Fibroblast of villous mesenchyme (primary cell): ENCODE results near the gene MRPL18. TPM values are rescaled to one million over a fixed set of nuclear protein-coding genes. Genes with fewer than 3 reads are reported as not detected.

Experiments used
- DNase-seq: peaks from one replicate; pipeline ENCODE4 v3.0.0-alpha.2; 2010; ENCODE audit warnings: low read depth
- H3K4me3 ChIP-seq: 2 replicates; pipeline ENCODE4 v1.5.1; 2011; ENCODE audit warnings: low read depth, mild to moderate bottlenecking, low read length
- total RNA-seq: library from RNA; depleted of rRNA; stranded (reverse); fragments of >200 nt; gene quantifications from 2 replicates; pipeline ENCODE4 v1.2.3, GENCODE V29; 2012
- TF ChIP-seq, protein P1 (sequence below): IDR thresholded peaks from 2 replicates; pipeline ENCODE4 v1.5.1; 2012; ENCODE audit warnings: low read depth, mild to moderate bottlenecking, low read length; ENCODE audit not compliant: insufficient read depth

MRPL18 gene
- total RNA-seq, 1 donor: 107 TPM

DNA sequence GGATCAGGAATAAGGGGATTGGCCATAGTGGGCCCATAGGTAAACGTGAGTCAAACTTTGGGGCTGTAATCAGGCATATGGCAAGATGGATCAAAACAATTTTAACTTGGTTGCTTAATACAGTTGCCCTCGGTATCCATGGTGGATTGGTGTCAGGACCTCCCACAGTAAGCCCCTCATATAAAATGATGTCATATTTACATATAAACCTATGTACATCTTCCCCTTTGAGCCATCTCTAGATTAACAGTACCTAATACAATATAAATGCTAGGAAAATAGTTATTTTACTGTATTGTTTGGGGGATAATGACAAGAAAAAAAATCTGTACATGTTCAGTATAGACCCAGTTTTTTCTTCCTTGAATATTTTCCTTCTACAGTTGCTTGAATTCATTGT lies 35.9 kb upstream of the MRPL18 start:
- H3K4me3 ChIP-seq: no peak overlapping the region
- no peak for DNase-seq
- TF ChIP-seq, protein P1, sequence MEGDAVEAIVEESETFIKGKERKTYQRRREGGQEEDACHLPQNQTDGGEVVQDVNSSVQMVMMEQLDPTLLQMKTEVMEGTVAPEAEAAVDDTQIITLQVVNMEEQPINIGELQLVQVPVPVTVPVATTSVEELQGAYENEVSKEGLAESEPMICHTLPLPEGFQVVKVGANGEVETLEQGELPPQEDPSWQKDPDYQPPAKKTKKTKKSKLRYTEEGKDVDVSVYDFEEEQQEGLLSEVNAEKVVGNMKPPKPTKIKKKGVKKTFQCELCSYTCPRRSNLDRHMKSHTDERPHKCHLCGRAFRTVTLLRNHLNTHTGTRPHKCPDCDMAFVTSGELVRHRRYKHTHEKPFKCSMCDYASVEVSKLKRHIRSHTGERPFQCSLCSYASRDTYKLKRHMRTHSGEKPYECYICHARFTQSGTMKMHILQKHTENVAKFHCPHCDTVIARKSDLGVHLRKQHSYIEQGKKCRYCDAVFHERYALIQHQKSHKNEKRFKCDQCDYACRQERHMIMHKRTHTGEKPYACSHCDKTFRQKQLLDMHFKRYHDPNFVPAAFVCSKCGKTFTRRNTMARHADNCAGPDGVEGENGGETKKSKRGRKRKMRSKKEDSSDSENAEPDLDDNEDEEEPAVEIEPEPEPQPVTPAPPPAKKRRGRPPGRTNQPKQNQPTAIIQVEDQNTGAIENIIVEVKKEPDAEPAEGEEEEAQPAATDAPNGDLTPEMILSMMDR: no peak

DNA sequence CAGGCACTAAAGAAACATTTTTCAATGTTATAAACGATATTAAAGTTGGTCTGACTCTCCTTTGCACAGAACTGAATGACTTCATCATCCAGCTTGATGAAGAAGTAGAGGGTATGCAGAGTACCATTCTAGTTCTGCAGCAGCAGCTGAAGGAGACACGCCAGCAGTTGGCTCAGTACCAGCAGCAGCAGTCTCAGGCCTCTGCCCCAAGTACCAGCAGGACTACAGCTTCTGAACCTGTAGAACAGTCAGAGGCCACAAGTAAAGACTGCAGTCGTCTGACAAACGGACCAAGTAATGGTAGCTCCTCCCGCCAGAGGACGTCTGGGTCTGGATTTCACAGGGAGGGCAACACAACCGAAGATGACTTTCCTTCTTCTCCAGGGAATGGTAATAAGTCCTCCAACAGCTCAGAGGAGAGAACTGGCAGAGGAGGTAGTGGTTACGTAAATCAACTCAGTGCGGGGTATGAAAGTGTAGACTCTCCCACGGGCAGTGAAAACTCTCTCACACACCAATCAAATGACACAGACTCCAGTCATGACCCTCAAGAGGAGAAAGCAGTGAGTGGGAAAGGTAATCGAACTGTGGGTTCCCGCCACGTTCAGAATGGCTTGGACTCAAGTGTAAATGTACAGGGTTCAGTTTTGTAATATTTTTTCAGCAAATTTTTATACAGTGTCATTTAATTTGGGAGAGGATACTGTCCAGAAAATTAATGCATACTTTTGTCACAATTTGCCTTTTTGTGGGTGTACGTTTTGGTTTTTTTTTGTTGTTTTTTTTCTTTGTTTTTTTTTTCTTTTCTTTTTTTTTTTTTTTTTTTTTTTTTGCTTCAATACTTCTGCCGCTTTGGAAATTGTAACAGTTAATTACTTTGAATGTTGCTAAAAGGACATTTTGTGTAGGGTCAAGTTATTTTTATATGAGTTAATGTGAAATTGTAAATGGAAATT lies 35.0 kb upstream of the MRPL18 start:
- no peak for DNase-seq

DNA sequence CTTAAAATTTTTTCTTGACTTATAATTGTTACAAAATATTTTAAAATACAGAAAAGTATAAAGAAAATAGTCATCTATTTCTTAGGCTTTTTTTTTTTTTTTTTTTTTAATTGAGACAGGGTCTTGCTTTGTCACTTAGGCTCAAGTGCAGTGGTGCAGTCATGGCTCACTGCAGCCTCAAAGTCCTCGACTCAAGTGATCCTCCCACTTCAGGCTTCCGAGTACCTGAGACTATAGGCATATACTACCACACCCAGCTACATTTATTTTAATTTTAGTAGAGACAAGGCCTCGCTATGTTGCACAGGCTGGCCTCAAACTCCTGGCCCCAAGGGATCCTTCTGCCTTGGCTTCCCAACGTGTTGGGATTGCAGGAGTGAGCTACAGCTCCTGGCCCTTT lies 33.8 kb upstream of the MRPL18 start:
- H3K4me3 ChIP-seq: no peak overlapping the region
- no peak for DNase-seq
- TF ChIP-seq, protein P1: no peak

More for the DNA sequence above, 35.0 kb upstream of the MRPL18 start:
- TF ChIP-seq, protein P1: no peak
- H3K4me3 ChIP-seq: no peak overlapping the region

DNA sequence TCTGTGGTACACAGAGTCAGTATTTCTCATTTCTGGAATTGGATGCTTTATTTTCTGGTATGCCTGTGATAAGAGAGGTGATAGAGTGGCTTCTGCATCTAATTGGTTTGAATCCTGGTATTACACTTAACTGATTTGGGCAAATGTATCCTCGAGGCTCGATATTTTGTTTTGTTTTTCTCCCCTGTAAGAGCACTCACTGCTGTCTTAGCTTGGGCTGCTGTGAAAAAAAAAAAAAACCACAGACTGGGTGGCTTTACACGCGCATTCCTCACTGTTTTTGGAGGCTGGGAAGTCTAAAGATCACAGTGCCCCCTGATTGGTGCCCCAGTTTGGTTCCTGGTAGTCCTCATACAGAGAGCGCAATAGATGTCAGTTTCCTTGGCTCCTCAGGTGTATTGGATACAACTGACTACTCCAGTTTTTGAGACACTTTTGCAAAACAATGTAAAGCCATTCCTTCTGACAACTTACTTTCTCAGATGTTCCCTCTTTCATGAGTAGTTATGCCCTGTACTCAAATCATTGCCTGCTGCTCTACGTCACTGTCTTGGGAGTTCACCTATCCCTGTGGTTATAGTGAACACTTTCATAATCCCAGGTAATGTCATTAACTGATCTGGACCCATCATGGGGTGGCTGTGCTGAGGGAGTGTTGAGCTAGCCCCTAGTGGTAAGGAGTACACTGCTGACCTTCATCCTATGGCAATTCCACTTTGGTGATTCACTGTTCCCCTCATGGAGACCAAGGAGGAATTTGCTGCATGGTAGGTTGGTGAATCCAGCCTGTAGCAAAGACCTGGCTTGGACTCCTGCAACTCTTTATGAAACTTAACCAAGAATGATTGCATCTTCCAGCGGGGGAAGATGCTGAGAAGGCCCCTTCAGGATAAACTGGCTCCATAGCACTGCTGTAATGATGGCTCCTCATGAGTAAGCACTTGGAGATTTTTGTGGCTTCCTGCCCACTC lies 32.0 kb upstream of the MRPL18 start:
- DNase-seq: no peak
- H3K4me3 ChIP-seq: no peak overlapping the region
- TF ChIP-seq, protein P1: peak; percentile 22

DNA sequence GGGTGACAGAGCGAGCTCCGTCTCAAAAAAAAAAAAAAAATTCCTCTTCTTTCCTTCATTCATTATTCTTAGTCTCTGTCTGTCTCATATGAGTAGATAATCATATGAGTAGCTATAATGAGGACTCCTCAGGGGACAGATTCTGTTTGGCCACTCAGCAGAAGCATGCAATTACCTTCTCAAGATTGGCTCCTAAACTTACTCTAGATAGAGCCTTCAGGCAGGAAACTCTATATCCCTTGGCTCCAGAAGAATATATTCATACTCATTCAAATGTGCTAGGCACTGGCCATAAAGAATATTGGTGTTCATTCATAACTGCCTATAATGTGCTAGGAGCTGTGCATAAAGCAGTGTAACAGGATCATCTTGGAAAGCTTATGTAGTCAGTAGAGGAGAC lies 30.6 kb upstream of the MRPL18 start:
- DNase-seq: no peak
- no peak overlapping the region for H3K4me3 ChIP-seq
- TF ChIP-seq, protein P1: no peak

DNA sequence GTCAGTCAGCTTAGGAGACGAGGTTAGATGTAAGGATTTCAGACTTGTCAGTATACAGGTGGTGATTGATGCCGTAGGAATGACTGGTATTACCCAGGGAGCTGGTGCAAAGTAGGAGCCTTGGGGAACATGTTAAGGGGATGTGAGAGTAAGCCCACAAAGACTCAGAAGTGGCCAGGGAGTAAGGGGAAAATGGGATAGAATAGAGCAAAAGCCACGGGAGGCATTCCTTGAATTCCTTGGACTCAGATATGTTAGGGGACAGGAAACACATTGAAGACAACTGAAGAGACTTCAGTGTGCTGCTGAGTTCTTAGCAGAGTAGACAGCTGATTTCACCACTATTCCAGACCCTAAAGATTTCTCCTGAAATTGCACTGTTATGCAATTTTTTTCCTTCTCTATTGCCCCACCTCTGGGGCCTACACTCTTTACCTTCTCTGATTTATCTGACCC lies 29.6 kb upstream of the MRPL18 start:
- H3K4me3 ChIP-seq: peak overlapping the region; percentile 82
- peak; percentile 63 for DNase-seq
- TF ChIP-seq, protein P1: no peak
